MM.1S (cell line): ENCODE data around the gene FBXL7.

Source experiments
- DNase-seq: peaks from one replicate; pipeline ENCODE4 v3.0.0-alpha.2; 2015
- H2AFZ ChIP-seq: fragments of 300-600 bp; sonication (generic); 2 replicates; pipeline ENCODE4 v1.6.0; 2016; ENCODE audit warnings: antibody characterized with exemption, low read length
- H3F3A ChIP-seq: fragments of 300-600 bp; sonication (generic); 2 replicates; pipeline ENCODE4 v1.6.1; 2016; ENCODE audit warnings: mild to moderate bottlenecking, antibody characterized with exemption, low read length, moderate library complexity, mixed read lengths; ENCODE audit not compliant: insufficient read depth
- H3K27ac ChIP-seq: fragments of 300-600 bp; sonication (generic); 2 replicates; pipeline ENCODE4 v1.5.1; 2016; ENCODE audit warnings: mild to moderate bottlenecking, low read length
- H3K27me3 ChIP-seq: fragments of 300-600 bp; sonication (generic); replicated peaks from 2 replicates; pipeline ENCODE4 v1.6.0; 2016; ENCODE audit warnings: low read length; ENCODE audit not compliant: insufficient read depth
- H3K36me3 ChIP-seq: fragments of 300-600 bp; sonication (generic); replicated peaks from 2 replicates; pipeline ENCODE4 v1.6.1; 2016; ENCODE audit warnings: mild to moderate bottlenecking, low read length, mixed read lengths; ENCODE audit not compliant: insufficient read depth
- H3K4me1 ChIP-seq: fragments of 300-600 bp; sonication (generic); 2 replicates; pipeline ENCODE4 v1.6.1; 2016; ENCODE audit warnings: low read length, mixed read lengths
- H3K4me2 ChIP-seq: fragments of 300-600 bp; sonication (generic); 2 replicates; pipeline ENCODE4 v1.6.0; 2016; ENCODE audit warnings: low read depth, low read length
- H3K4me3 ChIP-seq: fragments of 300-600 bp; sonication (generic); 2 replicates; pipeline ENCODE4 v1.5.1; 2016; ENCODE audit warnings: low read length, mixed read lengths
- H3K79me2 ChIP-seq: fragments of 300-600 bp; sonication (generic); 2 replicates; pipeline ENCODE4 v1.6.1; 2016; ENCODE audit warnings: mixed run types, low read length, mixed read lengths
- H3K9ac ChIP-seq: fragments of 300-600 bp; sonication (generic); 2 replicates; pipeline ENCODE4 v1.6.1; 2016; ENCODE audit warnings: low read length, mixed read lengths
- H3K9me2 ChIP-seq: fragments of 300-600 bp; sonication (generic); replicated peaks from 2 replicates; pipeline ENCODE4 v1.6.1; 2016; ENCODE audit warnings: mild to moderate bottlenecking, low read length, mixed read lengths; ENCODE audit not compliant: insufficient read depth
- H3K9me3 ChIP-seq: fragments of 300-600 bp; sonication (generic); replicated peaks from 2 replicates; pipeline ENCODE4 v1.6.1; 2016; ENCODE audit warnings: mild to moderate bottlenecking, low read length, mixed read lengths; ENCODE audit not compliant: insufficient read depth
- H4K20me1 ChIP-seq: fragments of 300-600 bp; sonication (generic); 2 replicates; pipeline ENCODE4 v1.6.1; 2016; ENCODE audit warnings: mild to moderate bottlenecking, low read length, moderate library complexity, mixed read lengths; ENCODE audit not compliant: insufficient read depth
- CTCF ChIP-seq: fragments of 300-600 bp; sonication (generic); IDR thresholded peaks from 2 replicates; pipeline ENCODE4 v1.5.1; 2016; ENCODE audit warnings: antibody characterized with exemption, low read length, mixed read lengths
- EZH2 ChIP-seq: fragments of 300-600 bp; sonication (generic); optimal IDR thresholded peaks from 2 replicates; pipeline ENCODE3; 2017; ENCODE audit warnings: low read depth, mild to moderate bottlenecking, antibody characterized with exemption, low read length, mixed read lengths
- EZH2phosphoT487 ChIP-seq: fragments of 300-600 bp; sonication (generic); IDR thresholded peaks from 2 replicates; pipeline ENCODE4 v1.6.1; 2018; ENCODE audit warnings: antibody characterized with exemption, low read length

The FBXL7 gene

GRCh38 chr5:15695215-15695731, 195.3 kb downstream of the FBXL7 start:
- Histone ChIP-seq H2AFZ (no peak overlapping the region), H3K4me1 (no peaks in the 10 kb centered on the region), H3K36me3 (no peaks in the 10 kb centered on the region), H3K27ac (no peak overlapping the region), H3K4me3 (no peak overlapping the region), H3K79me2 (peaks cover 26% of the 10 kb centered on the region), H3K9me2 (no peaks in the 10 kb centered on the region), H3F3A (no peaks in the 10 kb centered on the region), H3K9me3 (no peaks in the 10 kb centered on the region), H3K4me2 (no peak overlapping the region), H4K20me1 (no peaks in the 10 kb centered on the region), H3K9ac (no peak overlapping the region), H3K27me3 (no peaks in the 10 kb centered on the region)
- TF ChIP-seq CTCF (no peak), EZH2 (no peak), EZH2phosphoT487 (no peak)
- no peak for DNase-seq

GRCh38 chr5:15700373-15700772, 200.4 kb downstream of the FBXL7 start:
- DNase-seq, result no peak
- H3K9me3 ChIP-seq, result no peaks in the 10 kb centered on the region
- H4K20me1 ChIP-seq, result no peaks in the 10 kb centered on the region
- no peak overlapping the region for H2AFZ ChIP-seq
- no peaks in the 10 kb centered on the region for H3F3A ChIP-seq
- no peaks in the 10 kb centered on the region for H3K36me3 ChIP-seq
- H3K4me3 ChIP-seq, result no peak overlapping the region
- TF ChIP-seq EZH2 (no peak), EZH2phosphoT487 (no peak), CTCF (no peak)
- H3K4me2 ChIP-seq, result no peak overlapping the region
- H3K27ac ChIP-seq, result no peak overlapping the region
- H3K9me2 ChIP-seq, result no peaks in the 10 kb centered on the region
- no peaks in the 10 kb centered on the region for H3K27me3 ChIP-seq
- H3K9ac ChIP-seq, result no peak overlapping the region
- H3K4me1 ChIP-seq, result peaks cover 4% of the 10 kb centered on the region; the same call in 1 of the 2 replicates
- H3K79me2 ChIP-seq, result peaks cover 26% of the 10 kb centered on the region

GRCh38 chr5:15702102-15702501, 202.1 kb downstream of the FBXL7 start:
- Histone ChIP-seq H3K9me3 (no peaks in the 10 kb centered on the region), H4K20me1 (no peaks in the 10 kb centered on the region), H3K27ac (no peak overlapping the region), H3K36me3 (no peaks in the 10 kb centered on the region), H3K27me3 (no peaks in the 10 kb centered on the region), H3K4me3 (no peak overlapping the region), H2AFZ (no peak overlapping the region), H3K9ac (no peak overlapping the region), H3K79me2 (peaks cover 37% of the 10 kb centered on the region), H3F3A (no peaks in the 10 kb centered on the region), H3K9me2 (no peaks in the 10 kb centered on the region), H3K4me1 (peaks cover 4% of the 10 kb centered on the region; the same call in 1 of the 2 replicates), H3K4me2 (no peak overlapping the region)
- TF ChIP-seq EZH2, result no peak
- TF ChIP-seq CTCF, result no peak
- no peak for TF ChIP-seq EZH2phosphoT487
- DNase-seq, result peak; percentile 53
